HG02981 (cell line): ENCODE measurements around the gene FAM168A.

Experiments used
- ATAC-seq: cut with Tn5 transposase; IDR thresholded peaks from one replicate; pipeline ENCODE4 v1.9.1; 2021; ENCODE audit warnings: mild to moderate bottlenecking, moderate library complexity; ENCODE audit not compliant: unreplicated experiment

The FAM168A gene

DNA sequence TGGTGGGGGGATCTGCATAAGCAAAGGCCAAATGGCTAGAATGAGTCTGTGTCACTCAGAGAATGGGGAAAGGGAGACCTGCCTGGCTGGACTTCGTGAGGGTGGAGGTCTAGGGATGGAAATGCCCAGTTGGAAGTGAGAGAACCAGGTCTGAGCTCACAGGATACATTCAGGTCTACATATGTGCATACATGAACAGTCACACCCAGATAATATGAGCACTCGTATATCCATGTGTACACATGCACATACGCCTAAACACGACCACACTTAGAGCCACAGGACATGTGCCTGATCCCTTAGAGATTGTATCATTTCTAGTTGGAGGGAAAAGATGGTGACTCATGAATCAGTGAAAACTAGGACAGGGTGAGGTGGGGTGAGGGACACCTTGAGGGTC is 242.8 kb downstream of the FAM168A start:
- no peak for ATAC-seq

DNA sequence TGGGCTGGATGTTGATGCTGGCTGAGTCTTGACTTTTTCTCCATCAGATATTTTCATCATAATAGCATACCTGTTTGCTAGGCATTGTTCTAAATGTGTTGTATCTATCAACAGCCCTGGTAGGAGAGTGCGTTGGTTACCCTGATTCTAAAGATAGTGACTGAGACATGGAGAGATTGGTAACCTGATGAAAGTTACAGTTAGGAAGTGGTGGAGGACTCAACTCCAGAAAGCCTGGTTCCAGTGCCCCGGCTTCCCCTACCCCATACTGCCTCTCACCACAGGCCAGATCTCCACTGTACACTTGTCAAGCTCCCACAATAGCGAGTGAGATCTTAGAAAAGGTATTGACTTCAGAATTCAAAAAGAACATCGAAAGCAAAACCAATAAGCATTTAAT is 244.5 kb downstream of the FAM168A start:
- ATAC-seq: no peak

DNA sequence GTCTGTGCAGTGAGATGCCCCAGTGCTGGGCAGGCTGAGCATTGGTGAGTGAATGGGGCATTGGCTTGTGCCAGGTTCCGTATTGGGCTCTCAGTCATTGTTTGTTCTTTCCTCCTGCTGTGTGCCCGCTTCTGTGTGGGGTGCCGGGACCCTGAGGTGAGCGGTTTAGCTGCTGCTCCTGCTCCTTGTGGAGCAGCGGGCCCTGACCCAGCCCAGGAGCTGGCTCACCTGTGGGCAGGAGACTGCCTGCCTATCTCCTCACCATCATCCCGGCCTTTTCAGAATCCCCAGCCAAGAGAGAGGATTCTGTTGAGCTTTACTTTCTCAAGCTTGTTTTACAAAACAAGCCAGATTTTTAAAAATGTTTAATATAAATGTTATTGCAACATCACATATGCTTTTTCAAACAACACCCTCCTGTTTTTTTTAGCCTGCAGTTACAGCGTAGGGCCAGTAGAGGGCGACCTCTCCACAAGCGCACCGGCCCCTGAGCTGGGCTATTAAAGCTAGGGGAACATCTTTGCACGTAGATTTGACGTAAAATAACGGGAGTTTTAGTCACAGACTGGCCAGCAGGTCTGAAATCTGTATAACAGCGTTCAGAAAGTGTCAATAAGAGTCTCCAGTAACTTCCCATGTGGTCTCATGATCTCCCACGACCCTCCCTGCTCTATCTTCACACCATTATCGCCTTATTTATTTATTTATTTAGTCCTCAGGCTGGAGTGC is 246.8 kb downstream of the FAM168A start:
- ATAC-seq: no peak
